VCaP (cell line): Measurements from ENCODE around the gene FASTKD2.
"Not testable (repeated sequence)": the region's sequence is repeated elsewhere in the genome, so short reads cannot be mapped to it uniquely, and the experiment has no call there.

Source experiments
- H3K27ac ChIP-seq: fragments of 450-650 bp; 2 replicates; pipeline ENCODE4 v1.5.1; 2017
- TF ChIP-seq, protein P1 (sequence below): fragments of 450-650 bp; conservative IDR thresholded peaks from 2 replicates; pipeline ENCODE4 v1.5.1; 2017; ENCODE audit warnings: mild to moderate bottlenecking, moderate library complexity

FASTKD2 gene

GRCh38 chr2:206802654-206803514, 37.5 kb downstream of the FASTKD2 start:
- no peak overlapping the region for H3K27ac ChIP-seq
- TF ChIP-seq, protein P1, sequence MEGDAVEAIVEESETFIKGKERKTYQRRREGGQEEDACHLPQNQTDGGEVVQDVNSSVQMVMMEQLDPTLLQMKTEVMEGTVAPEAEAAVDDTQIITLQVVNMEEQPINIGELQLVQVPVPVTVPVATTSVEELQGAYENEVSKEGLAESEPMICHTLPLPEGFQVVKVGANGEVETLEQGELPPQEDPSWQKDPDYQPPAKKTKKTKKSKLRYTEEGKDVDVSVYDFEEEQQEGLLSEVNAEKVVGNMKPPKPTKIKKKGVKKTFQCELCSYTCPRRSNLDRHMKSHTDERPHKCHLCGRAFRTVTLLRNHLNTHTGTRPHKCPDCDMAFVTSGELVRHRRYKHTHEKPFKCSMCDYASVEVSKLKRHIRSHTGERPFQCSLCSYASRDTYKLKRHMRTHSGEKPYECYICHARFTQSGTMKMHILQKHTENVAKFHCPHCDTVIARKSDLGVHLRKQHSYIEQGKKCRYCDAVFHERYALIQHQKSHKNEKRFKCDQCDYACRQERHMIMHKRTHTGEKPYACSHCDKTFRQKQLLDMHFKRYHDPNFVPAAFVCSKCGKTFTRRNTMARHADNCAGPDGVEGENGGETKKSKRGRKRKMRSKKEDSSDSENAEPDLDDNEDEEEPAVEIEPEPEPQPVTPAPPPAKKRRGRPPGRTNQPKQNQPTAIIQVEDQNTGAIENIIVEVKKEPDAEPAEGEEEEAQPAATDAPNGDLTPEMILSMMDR = no peak

DNA sequence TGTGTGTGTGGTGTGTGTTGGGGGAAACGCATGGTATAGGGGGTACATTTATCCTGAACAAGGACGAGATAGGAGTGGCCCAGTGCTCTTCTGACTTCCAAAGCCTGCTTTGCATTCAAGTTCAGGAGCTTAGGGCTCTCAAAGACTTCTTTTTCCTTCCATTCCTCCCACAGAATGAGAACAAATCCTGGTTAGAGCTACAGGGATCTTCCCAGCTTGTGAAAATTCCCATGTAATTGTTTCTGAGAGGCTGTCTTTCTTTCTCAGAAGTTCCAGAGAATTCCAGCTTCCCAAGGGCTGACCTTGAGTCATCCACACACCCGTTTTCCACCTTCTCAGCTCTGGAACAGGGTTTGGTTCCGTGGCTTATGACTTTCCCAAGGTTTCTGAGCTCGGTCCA, 38.9 kb downstream of the FASTKD2 start:
- no peak overlapping the region for H3K27ac ChIP-seq
- TF ChIP-seq, protein P1 = no peak

GRCh38 chr2:206805887-206806607, 40.6 kb downstream of the FASTKD2 start:
- peak overlapping the region; percentile 75 for H3K27ac ChIP-seq
- TF ChIP-seq, protein P1 = no peak

GRCh38 chr2:206807624-206808023, 42.2 kb downstream of the FASTKD2 start:
- H3K27ac ChIP-seq = peak overlapping the region; percentile 75; the same call in 1 of the 2 replicates

DNA sequence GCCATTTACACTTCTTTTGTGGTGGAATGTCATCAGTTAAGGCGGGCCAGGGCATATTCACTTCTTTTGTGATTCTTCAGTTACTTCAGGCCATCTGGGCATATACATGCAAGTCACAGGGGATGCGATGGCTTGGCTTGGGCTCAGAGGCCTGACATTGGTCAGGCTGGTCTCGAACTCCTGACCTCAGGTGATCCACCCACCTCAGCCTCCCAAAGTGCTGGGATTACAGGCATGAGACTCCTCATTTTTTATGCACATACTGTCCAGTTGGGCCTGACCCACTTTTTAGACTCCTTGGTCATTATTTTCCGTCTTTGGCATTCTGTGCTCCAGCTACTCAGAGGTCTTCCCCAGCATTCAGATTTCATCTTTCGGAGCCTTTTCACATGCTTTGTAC, 47.1 kb downstream of the FASTKD2 start:
- not testable (repeated sequence) for H3K27ac ChIP-seq

GRCh38 chr2:206814498-206814897, 49.1 kb downstream of the FASTKD2 start:
- TF ChIP-seq, protein P1 = no peak
- no peak overlapping the region for H3K27ac ChIP-seq

DNA sequence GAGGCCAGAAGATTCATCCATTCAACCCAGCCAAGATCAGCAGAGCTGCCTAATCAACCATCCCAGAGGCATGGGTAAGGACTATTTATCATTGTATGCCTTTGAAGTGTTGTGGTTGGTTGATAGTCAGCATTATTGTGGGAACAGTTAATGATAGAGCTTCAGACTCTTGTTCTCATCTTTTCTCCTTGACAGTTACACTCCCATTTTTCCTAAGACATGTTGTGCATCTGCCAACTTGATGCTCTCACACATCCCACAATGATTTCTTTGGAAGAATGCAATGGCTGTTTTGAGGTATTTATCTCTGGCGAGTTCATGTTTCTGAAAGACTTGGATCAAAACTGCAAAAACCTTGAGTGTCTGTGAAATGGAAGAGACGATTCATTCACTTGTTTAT, 55.4 kb downstream of the FASTKD2 start:
- TF ChIP-seq, protein P1 = no peak
- H3K27ac ChIP-seq = no peak overlapping the region

DNA sequence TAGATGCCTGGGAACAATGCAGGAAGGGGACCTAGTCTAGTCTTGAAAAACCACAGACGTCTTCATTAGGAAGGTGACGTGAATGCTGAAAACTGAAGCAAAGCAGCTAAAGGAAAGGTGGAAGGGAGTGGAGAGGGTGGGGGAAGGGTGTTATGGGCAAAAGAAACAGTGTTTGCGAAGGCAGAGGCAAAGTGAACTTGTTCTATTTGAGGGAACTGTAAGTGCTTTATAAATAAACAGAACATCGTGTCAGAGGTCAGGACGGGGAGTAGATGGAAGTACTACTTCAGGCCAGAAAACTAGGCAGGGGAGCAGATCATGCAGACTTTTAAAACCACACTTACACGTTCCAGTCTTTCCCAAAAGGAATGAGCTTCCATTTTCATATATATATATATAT, 57.8 kb downstream of the FASTKD2 start:
- TF ChIP-seq, protein P1 = no peak
- H3K27ac ChIP-seq = peak overlapping the region; percentile 83
